Measurements from ENCODE around the gene CHRM3. TPM values are rescaled to one million over a fixed set of nuclear protein-coding genes. Genes with fewer than 3 reads are reported as not detected.
A peak's percentile ranks its signal among the peaks of the same experiment; 100 is the strongest.

The CHRM3 gene
- total RNA-seq, 6 experiments from 2014 or later, result 2.9 to 23.2 (median 3.8) TPM

- TF ChIP-seq, protein P1, sequence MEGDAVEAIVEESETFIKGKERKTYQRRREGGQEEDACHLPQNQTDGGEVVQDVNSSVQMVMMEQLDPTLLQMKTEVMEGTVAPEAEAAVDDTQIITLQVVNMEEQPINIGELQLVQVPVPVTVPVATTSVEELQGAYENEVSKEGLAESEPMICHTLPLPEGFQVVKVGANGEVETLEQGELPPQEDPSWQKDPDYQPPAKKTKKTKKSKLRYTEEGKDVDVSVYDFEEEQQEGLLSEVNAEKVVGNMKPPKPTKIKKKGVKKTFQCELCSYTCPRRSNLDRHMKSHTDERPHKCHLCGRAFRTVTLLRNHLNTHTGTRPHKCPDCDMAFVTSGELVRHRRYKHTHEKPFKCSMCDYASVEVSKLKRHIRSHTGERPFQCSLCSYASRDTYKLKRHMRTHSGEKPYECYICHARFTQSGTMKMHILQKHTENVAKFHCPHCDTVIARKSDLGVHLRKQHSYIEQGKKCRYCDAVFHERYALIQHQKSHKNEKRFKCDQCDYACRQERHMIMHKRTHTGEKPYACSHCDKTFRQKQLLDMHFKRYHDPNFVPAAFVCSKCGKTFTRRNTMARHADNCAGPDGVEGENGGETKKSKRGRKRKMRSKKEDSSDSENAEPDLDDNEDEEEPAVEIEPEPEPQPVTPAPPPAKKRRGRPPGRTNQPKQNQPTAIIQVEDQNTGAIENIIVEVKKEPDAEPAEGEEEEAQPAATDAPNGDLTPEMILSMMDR (IDR thresholded peaks at IDR 0.05), result no peak
- Mint-ChIP-seq H3K27me3 (ENCODE audit: insufficient read depth) (0 out of 2 replicates have a peak, but pooled peaks cover 2% of the 10 kb centered on the region), H3K9me3 (no peaks in the 10 kb centered on the region; the same call in none of the 2 replicates), H3K4me3 (peak overlapping the region; percentile 97), H3K4me1 (ENCODE audit: low read depth) (peaks cover 7% of the 10 kb centered on the region; the same call in 1 of the 2 replicates), H3K27ac (peak overlapping the region; percentile 92; the same call in 1 of the 2 replicates), H3K36me3 (ENCODE audit: low read depth) (peaks cover 5% of the 10 kb centered on the region)
- DNase-seq, result no peak
These were observed 1.2 kb downstream of the CHRM3 start for GRCh38 chr1:239387304-239388158.

DNA sequence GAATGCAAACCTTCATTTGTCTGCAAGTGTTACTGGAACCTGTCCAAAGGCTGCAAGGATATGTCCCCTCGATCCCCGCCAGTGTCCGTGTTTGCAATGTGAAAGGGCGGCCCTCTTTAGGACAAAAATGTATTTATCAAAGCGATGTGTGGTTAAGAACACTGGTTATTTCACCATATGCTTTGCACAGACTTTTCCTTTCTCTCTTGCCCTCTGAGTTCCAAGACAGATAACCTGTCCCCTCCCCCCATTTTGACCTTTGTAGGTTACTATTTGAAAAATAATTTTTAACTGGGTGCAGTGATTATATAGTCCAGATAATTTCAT, 1.8 kb downstream of the CHRM3 start:
- peak overlapping the region; percentile 92; the same call in 1 of the 2 replicates for H3K27ac Mint-ChIP-seq
- H3K27me3 Mint-ChIP-seq (ENCODE audit: insufficient read depth), result 0 out of 2 replicates have a peak, but pooled peaks cover 2% of the 10 kb centered on the region
- TF ChIP-seq, protein P1 (IDR thresholded peaks at IDR 0.05), result no peak
- H3K9me3 Mint-ChIP-seq, result no peaks in the 10 kb centered on the region; the same call in none of the 2 replicates
- H3K4me3 Mint-ChIP-seq, result peak overlapping the region; percentile 97
- DNase-seq, result no peak
- peaks cover 7% of the 10 kb centered on the region; the same call in 1 of the 2 replicates for H3K4me1 Mint-ChIP-seq (ENCODE audit: low read depth)
- peaks cover 5% of the 10 kb centered on the region for H3K36me3 Mint-ChIP-seq (ENCODE audit: low read depth)

DNA sequence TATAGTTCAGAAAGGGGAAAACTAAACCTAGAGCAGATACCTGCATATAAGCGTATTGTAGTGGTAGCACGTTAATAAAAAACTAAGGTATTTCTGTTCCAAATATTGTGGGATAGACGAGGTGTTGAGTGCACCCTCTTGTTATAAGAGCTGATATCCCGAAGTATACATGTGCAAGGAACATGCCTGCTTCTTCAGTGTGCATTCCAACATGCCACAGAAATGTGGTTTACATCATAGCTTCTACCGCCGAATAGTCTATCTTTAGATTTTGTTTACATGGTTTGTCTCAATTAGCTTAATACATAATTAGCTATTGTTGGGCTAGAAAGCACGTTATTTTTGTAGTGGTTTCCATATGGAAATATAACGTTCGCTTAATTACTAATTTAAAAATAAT, 2.2 kb downstream of the CHRM3 start:
- TF ChIP-seq, protein P1 (IDR thresholded peaks at IDR 0.05), result no peak
- no peak for DNase-seq
- Mint-ChIP-seq H3K27me3 (ENCODE audit: insufficient read depth) (0 out of 2 replicates have a peak, but pooled peaks cover 2% of the 10 kb centered on the region), H3K36me3 (ENCODE audit: low read depth) (peaks cover 5% of the 10 kb centered on the region), H3K27ac (peak overlapping the region; percentile 92; the same call in 1 of the 2 replicates), H3K9me3 (no peaks in the 10 kb centered on the region; the same call in none of the 2 replicates), H3K4me3 (peak overlapping the region; percentile 97), H3K4me1 (ENCODE audit: low read depth) (peaks cover 7% of the 10 kb centered on the region; the same call in 1 of the 2 replicates)

- Mint-ChIP-seq H3K4me3 (peak overlapping the region; percentile 40; the same call in 1 of the 2 replicates), H3K4me1 (ENCODE audit: low read depth) (peaks cover 7% of the 10 kb centered on the region; the same call in 1 of the 2 replicates), H3K36me3 (ENCODE audit: low read depth) (peaks cover 5% of the 10 kb centered on the region), H3K27me3 (ENCODE audit: insufficient read depth) (0 out of 2 replicates have a peak, but pooled peaks cover 2% of the 10 kb centered on the region), H3K27ac (no peak overlapping the region), H3K9me3 (no peaks in the 10 kb centered on the region; the same call in none of the 2 replicates)
- TF ChIP-seq, protein P1 (IDR thresholded peaks at IDR 0.05), result no peak
- peak; percentile 56 for DNase-seq
These were observed 3.3 kb downstream of the CHRM3 start for GRCh38 chr1:239389703-239390102.

DNA sequence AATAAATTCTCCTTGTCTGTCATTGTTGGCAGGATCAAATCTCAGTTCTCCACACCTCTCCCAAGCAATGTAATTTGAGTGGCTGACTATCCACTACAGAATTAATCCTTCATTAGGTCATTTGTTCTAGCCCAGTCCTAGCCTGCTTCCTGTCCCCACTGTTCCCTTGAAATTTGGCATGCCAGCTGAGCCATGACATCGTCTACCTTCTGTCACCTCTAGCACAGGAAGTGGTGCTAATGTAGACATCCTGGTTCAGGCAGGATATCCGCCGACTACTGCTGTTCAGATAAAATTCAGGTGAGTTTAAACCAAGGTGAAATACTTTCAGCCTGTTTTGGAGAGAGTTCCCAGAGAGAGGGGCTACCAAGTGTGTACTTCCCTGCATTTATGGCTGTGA, 5.9 kb downstream of the CHRM3 start:
- Mint-ChIP-seq H3K27ac (no peak overlapping the region), H3K4me3 (no peak overlapping the region), H3K9me3 (peaks cover 4% of the 10 kb centered on the region), H3K36me3 (ENCODE audit: low read depth) (no peaks in the 10 kb centered on the region; the same call in 1 of the 2 replicates), H3K27me3 (ENCODE audit: insufficient read depth) (0 out of 2 replicates have a peak, but pooled peaks cover 2% of the 10 kb centered on the region), H3K4me1 (ENCODE audit: low read depth) (peaks cover 15% of the 10 kb centered on the region; the same call in 1 of the 2 replicates)
- DNase-seq, result no peak
- TF ChIP-seq, protein P1 (IDR thresholded peaks at IDR 0.05), result no peak

Measured in HFFc6 (cell line).